NB4 (cell line): ENCODE measurements around the gene PLBD2.

Experiments used
- DNase-seq: peaks from one replicate; pipeline ENCODE4 v3.0.0; 2010; ENCODE audit warnings: low read depth
- H3K4me3 ChIP-seq: one replicate; pipeline ENCODE4 v1.5.1; 2011; ENCODE audit warnings: mild to moderate bottlenecking, low read depth, low read length, moderate library complexity
- CTCF ChIP-seq: IDR thresholded peaks from one replicate; pipeline ENCODE4 v1.5.1; 2012; ENCODE audit warnings: low read depth, low read length
- MAX ChIP-seq: IDR thresholded peaks from 2 replicates; pipeline ENCODE4 v1.6.1; 2011; ENCODE audit warnings: low read depth, low read length
- MYC ChIP-seq: IDR thresholded peaks from 2 replicates; pipeline ENCODE4 v1.6.1; 2011; ENCODE audit warnings: low read depth, low read length
- POLR2A ChIP-seq: IDR thresholded peaks from 2 replicates; pipeline ENCODE4 v1.6.1; 2011; ENCODE audit warnings: mild to moderate bottlenecking; ENCODE audit not compliant: insufficient read length; ENCODE audit errors: extremely low read depth

The PLBD2 gene

GRCh38 chr12:113401066-113402000 is 42.9 kb downstream of the PLBD2 start:
- TF ChIP-seq CTCF: no peak
- TF ChIP-seq POLR2A: no peak
- no peak for TF ChIP-seq MAX
- no peak for TF ChIP-seq MYC
- H3K4me3 ChIP-seq: no peak overlapping the region
- DNase-seq: no peak

GRCh38 chr12:113402586-113403260 is 44.3 kb downstream of the PLBD2 start:
- no peak overlapping the region for H3K4me3 ChIP-seq
- DNase-seq: no peak
- TF ChIP-seq MYC (no peak), POLR2A (no peak), CTCF (no peak), MAX (no peak)

GRCh38 chr12:113403435-113404415 is 45.3 kb downstream of the PLBD2 start, which contains the start of gene SDS:
SDS (minus strand) TSS chr12:113403887; CDS start chr12:113399708, 4,179 bp downstream.
- TF ChIP-seq MYC (no peak), POLR2A (no peak), MAX (no peak), CTCF (no peak)
- DNase-seq: peak; percentile 83
- H3K4me3 ChIP-seq: peak within 1 kb of the TSS; percentile 12

GRCh38 chr12:113405694-113406093 is 47.3 kb downstream of the PLBD2 start:
- TF ChIP-seq MAX (no peak), MYC (no peak), POLR2A (no peak), CTCF (no peak)
- no peak for DNase-seq
- no peak overlapping the region for H3K4me3 ChIP-seq

GRCh38 chr12:113407931-113408600 is 49.7 kb downstream of the PLBD2 start:
- DNase-seq: peak; percentile 56
- TF ChIP-seq MAX (no peak), POLR2A (no peak), MYC (no peak), CTCF (no peak)
- no peak overlapping the region for H3K4me3 ChIP-seq
